Measurements from ENCODE around the gene ZFAND2A.

The ZFAND2A gene

GRCh38 chr7:1175967-1176851, 16.2 kb upstream of the ZFAND2A start:
- no peaks in the 10 kb centered on the region for H3K79me2 ChIP-seq
- H3K36me3 ChIP-seq (ENCODE audit: control insufficient read depth, insufficient read depth, low read length), result no peaks in the 10 kb centered on the region
- no peaks in the 10 kb centered on the region for H3K4me1 ChIP-seq
- H3K4me3 ChIP-seq (ENCODE audit: low read depth, low read length), result no peak overlapping the region
- peak overlapping the region; percentile 77 for H2AFZ ChIP-seq
- H3K27ac ChIP-seq, result no peak overlapping the region
- no peak overlapping the region for H3K9ac ChIP-seq
- TF ChIP-seq, protein P1, sequence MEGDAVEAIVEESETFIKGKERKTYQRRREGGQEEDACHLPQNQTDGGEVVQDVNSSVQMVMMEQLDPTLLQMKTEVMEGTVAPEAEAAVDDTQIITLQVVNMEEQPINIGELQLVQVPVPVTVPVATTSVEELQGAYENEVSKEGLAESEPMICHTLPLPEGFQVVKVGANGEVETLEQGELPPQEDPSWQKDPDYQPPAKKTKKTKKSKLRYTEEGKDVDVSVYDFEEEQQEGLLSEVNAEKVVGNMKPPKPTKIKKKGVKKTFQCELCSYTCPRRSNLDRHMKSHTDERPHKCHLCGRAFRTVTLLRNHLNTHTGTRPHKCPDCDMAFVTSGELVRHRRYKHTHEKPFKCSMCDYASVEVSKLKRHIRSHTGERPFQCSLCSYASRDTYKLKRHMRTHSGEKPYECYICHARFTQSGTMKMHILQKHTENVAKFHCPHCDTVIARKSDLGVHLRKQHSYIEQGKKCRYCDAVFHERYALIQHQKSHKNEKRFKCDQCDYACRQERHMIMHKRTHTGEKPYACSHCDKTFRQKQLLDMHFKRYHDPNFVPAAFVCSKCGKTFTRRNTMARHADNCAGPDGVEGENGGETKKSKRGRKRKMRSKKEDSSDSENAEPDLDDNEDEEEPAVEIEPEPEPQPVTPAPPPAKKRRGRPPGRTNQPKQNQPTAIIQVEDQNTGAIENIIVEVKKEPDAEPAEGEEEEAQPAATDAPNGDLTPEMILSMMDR (IDR thresholded peaks at IDR 0.05), result peak; percentile 91
- no peaks in the 10 kb centered on the region for H3K9me3 ChIP-seq (ENCODE audit: control insufficient read depth, low read length)
- H3K27me3 ChIP-seq (ENCODE audit: control insufficient read depth, insufficient read depth, low read length), result no peaks in the 10 kb centered on the region
- H3K4me2 ChIP-seq (ENCODE audit: low read length), result peak overlapping the region; percentile 45

DNA sequence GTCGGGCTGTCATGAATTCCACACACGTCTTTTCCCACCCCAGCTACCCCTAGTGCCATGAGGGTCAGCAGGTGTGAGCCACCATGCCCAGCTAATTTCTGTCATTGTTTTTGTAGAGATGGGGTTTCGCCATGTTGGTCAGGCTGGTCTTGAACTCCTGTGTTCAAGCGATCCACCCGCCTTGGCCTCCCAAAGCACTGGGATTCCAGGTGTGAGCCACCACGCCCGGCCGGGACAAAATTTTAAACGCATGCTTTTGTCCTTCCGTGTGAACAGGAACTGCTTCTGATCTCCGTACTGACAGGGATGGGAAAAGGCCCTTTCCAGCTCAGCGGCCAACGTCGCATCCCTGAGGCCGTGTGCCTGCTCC, 15.6 kb upstream of the ZFAND2A start:
- H3K27me3 ChIP-seq (ENCODE audit: control insufficient read depth, insufficient read depth, low read length), result no peaks in the 10 kb centered on the region
- H3K4me2 ChIP-seq (ENCODE audit: low read length), result no peak overlapping the region
- H3K79me2 ChIP-seq, result no peaks in the 10 kb centered on the region
- H3K4me3 ChIP-seq (ENCODE audit: low read depth, low read length), result no peak overlapping the region
- TF ChIP-seq, protein P1 (IDR thresholded peaks at IDR 0.05), result no peak
- H3K4me1 ChIP-seq, result no peaks in the 10 kb centered on the region
- no peak overlapping the region for H3K27ac ChIP-seq
- H2AFZ ChIP-seq, result peak overlapping the region; percentile 77
- H3K9ac ChIP-seq, result no peak overlapping the region
- no peaks in the 10 kb centered on the region for H3K36me3 ChIP-seq (ENCODE audit: control insufficient read depth, insufficient read depth, low read length)
- H3K9me3 ChIP-seq (ENCODE audit: control insufficient read depth, low read length), result no peaks in the 10 kb centered on the region

GRCh38 chr7:1174881-1175596, 15.0 kb upstream of the ZFAND2A start:
- no peaks in the 10 kb centered on the region for H3K4me1 ChIP-seq

GRCh38 chr7:1174002-1174401, 14.0 kb upstream of the ZFAND2A start:
- no peak overlapping the region for H3K4me2 ChIP-seq (ENCODE audit: low read length)
- H2AFZ ChIP-seq, result no peak overlapping the region
- H3K36me3 ChIP-seq (ENCODE audit: control insufficient read depth, insufficient read depth, low read length), result no peaks in the 10 kb centered on the region
- no peak overlapping the region for H3K9ac ChIP-seq
- H3K27me3 ChIP-seq (ENCODE audit: control insufficient read depth, insufficient read depth, low read length), result no peaks in the 10 kb centered on the region
- TF ChIP-seq, protein P1 (IDR thresholded peaks at IDR 0.05), result no peak
- no peak overlapping the region for H3K4me3 ChIP-seq (ENCODE audit: low read depth, low read length)
- H3K27ac ChIP-seq, result no peak overlapping the region
- H3K4me1 ChIP-seq, result no peaks in the 10 kb centered on the region
- no peaks in the 10 kb centered on the region for H3K79me2 ChIP-seq
- H3K9me3 ChIP-seq (ENCODE audit: control insufficient read depth, low read length), result no peaks in the 10 kb centered on the region

More at GRCh38 chr7:1174881-1175596, 15.0 kb upstream of the ZFAND2A start:
- H3K4me2 ChIP-seq (ENCODE audit: low read length), result no peak overlapping the region
- no peaks in the 10 kb centered on the region for H3K79me2 ChIP-seq
- no peak overlapping the region for H2AFZ ChIP-seq
- H3K9ac ChIP-seq, result no peak overlapping the region
- TF ChIP-seq, protein P1 (IDR thresholded peaks at IDR 0.05), result no peak
- no peak overlapping the region for H3K27ac ChIP-seq
- H3K36me3 ChIP-seq (ENCODE audit: control insufficient read depth, insufficient read depth, low read length), result no peaks in the 10 kb centered on the region
- H3K27me3 ChIP-seq (ENCODE audit: control insufficient read depth, insufficient read depth, low read length), result no peaks in the 10 kb centered on the region
- H3K4me3 ChIP-seq (ENCODE audit: low read depth, low read length), result no peak overlapping the region
- H3K9me3 ChIP-seq (ENCODE audit: control insufficient read depth, low read length), result no peaks in the 10 kb centered on the region

All from parathyroid adenoma (tissue), 2 donors.